Measurements from ENCODE around the gene TAF11L9. TPM values are rescaled to one million over a fixed set of nuclear protein-coding genes. Genes with fewer than 3 reads are reported as not detected.
"Not testable (repeated sequence)": the region's sequence is repeated elsewhere in the genome, so short reads cannot be mapped to it uniquely, and the experiment has no call there.

The TAF11L9 gene
- total RNA-seq, 4 donors from 2014 or later, result not detected

DNA sequence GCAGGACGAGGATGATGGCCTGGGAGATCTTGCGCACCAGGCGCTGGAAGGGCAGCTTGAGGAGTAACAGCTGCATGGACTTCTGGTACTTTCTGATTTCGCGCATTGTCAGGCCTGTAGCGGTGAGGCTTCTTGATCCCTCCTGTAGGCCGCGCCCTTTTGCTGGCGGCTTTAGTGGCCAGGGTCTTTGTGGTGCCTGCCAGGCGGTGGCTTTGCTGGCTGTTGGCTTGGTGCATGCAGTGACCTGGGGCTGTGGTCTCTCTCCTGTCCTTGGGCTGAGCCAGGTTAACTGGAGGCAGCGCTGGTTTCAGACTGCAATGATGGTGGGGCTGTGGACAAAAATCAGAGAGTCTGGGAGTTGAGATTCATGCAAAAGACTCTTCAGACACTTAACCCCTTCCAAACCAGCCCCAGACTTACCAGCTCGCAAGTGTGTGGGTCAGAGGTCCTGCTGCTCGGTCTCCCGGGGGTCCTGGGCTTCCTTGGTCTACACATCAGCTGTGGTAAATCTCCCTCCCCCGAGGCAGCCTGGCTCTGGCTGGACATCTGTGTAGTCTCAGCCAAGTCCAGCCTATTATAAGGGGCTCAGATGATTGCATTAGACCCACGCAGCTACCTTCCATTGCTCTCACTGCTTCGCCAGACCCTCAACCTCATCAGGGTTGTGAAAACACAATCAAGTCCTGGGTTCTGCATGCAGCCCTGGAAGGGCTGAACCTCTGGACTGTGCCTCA, 20.8 kb upstream of the TAF11L9 start:
- H3K27ac ChIP-seq, result no peak overlapping the region
- 91 to 97% methylated on average over 12 to 17 of the region's 17 CpGs for WGBS, 2 donors
- H3K4me1 ChIP-seq, result no peaks in the 10 kb centered on the region
- DNase-seq (ENCODE audit: low spot score in 2 of 2), result no peak
- H3K4me3 ChIP-seq, result no peak overlapping the region
- H3K36me3 ChIP-seq, result no peaks in the 10 kb centered on the region
- TF ChIP-seq EP300 (IDR thresholded peaks at IDR 0.05) (no peak), CTCF (IDR thresholded peaks at IDR 0.05) (no peak), POLR2A (IDR thresholded peaks at IDR 0.05) (no peak)
- H3K9me3 ChIP-seq, result no peaks in the 10 kb centered on the region
- no peaks in the 10 kb centered on the region for H3K27me3 ChIP-seq

DNA sequence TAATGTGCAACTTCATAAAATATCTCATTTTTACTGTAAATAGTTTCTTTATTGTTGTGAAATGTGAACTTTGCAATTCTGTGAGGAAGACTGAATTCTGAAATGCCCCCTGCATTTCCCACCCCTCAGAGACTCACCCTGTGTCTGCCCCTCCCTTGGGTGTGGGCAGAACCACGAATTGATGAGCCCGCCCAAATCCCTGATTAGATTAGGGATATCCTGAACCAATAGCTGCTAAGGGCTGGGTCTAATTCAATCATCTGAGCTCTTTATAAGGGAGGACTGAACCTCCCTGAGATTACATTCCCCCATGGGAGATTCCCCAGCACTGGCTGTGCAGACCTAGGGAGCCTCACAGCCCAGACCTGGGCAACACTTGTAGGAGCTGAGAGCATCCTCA, 15.9 kb upstream of the TAF11L9 start, which contains the start of gene TAF11L12:
TSS of gene TAF11L12 (plus strand) at position 301 of the 400 bp plus-strand sequence.
- not testable (repeated sequence) for H3K36me3 ChIP-seq; H3K4me3 ChIP-seq; H3K27me3 ChIP-seq; H3K9me3 ChIP-seq; H3K27ac ChIP-seq; H3K4me1 ChIP-seq; DNase-seq (ENCODE audit: low spot score in 2 of 2)
- WGBS, 2 donors, result 47 to 77% methylated on average over 2 of the region's 2 CpGs

DNA sequence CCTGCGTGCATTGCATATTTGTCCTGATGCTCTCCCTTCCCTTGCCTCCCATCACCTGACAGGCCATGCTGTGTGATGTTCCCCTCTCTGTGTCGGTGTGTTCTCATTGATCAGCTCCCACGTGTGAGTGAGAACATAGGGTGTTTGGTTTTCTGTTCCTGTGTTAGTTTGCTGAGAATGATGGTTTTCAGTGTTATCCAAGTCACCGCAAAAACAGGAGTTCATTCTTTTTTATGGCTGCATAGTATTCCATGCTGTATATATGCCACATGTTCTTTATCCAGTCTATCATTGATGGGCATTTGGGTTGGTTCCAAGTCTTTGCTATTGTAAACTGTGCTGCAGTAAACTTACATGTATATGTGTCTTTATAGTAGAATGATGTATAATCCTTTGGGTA, 13.3 kb upstream of the TAF11L9 start:
- H3K27me3 ChIP-seq; H3K27ac ChIP-seq; DNase-seq (ENCODE audit: low spot score in 2 of 2); H3K9me3 ChIP-seq; H3K36me3 ChIP-seq; H3K4me1 ChIP-seq; H3K4me3 ChIP-seq: not testable (repeated sequence)
- WGBS, 2 donors, result 85 to 97% methylated on average over 4 of the region's 4 CpGs

DNA sequence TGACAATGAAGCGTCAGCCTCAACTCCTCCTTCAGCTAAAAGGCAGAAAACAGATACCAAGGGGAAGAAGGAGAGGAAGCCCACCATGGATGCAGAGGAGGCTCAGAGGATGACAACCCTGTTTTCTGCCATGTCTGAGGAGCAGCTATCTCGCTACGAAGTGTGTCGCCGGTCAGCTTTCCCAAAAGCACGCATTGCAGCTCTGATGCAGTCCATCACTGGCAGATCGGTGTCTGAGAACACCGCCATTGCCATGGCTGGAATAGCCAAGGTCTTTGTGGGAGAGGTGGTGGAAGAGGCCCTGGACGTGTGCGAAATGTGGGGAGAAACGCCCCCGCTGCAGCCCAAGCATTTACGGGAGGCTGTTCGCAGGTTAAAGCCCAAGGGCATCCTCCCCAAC, 10.8 kb upstream of the TAF11L9 start:
- Histone ChIP-seq H3K9me3 (peaks cover 0 to 3% (median 0%) of the 10 kb centered on the region in 4 donors), H3K27me3 (no peaks in the 10 kb centered on the region), H3K27ac (no peak overlapping the region), H3K36me3 (no peaks in the 10 kb centered on the region), H3K4me1 (no peaks in the 10 kb centered on the region), H3K4me3 (no peak overlapping the region)
- WGBS, 2 donors, result 92 to 93% methylated on average over 14 of the region's 14 CpGs
- no peak for TF ChIP-seq CTCF (IDR thresholded peaks at IDR 0.05)
- no peak for TF ChIP-seq EP300 (IDR thresholded peaks at IDR 0.05)
- TF ChIP-seq POLR2A (IDR thresholded peaks at IDR 0.05), result no peak
- DNase-seq (ENCODE audit: low spot score in 2 of 2), result no peak

DNA sequence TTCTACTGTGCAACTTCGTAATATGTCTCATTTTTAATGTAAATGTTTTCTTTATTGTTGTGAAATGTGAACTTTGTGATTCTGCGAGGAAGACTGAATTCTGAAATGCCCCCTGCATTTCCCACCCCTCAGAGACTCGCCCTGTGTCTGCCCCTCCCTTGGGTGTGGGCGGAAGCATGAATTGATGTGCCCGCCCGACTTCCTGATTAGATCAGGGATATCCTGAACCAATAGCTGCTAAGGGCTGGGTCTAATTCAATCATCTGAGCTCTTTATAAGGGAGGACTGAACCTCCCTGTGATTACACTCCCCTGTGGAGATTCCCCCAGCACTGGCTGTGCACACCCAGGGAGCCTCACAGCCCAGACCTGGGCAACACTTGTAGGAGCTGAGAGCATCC, 9.7 kb upstream of the TAF11L9 start, which contains the start of gene TAF11L11:
TSS of gene TAF11L11 (plus strand) at position 304 of the 400 bp plus-strand sequence.
- H3K27ac ChIP-seq; H3K9me3 ChIP-seq; DNase-seq (ENCODE audit: low spot score in 2 of 2); H3K4me1 ChIP-seq; H3K36me3 ChIP-seq; H3K27me3 ChIP-seq; H3K4me3 ChIP-seq: not testable (repeated sequence)
- WGBS, 2 donors, result 57 to 60% methylated on average over 6 of the region's 6 CpGs

GRCh38 chr5:17597728-17598127, 3.5 kb upstream of the TAF11L9 start, which contains the start of gene TAF11L10:
TSS of gene TAF11L10 (minus strand) at chr5:17597828.
- WGBS, 2 donors, result no CpG with 5 or more reads among the region's 15 CpGs

DNA sequence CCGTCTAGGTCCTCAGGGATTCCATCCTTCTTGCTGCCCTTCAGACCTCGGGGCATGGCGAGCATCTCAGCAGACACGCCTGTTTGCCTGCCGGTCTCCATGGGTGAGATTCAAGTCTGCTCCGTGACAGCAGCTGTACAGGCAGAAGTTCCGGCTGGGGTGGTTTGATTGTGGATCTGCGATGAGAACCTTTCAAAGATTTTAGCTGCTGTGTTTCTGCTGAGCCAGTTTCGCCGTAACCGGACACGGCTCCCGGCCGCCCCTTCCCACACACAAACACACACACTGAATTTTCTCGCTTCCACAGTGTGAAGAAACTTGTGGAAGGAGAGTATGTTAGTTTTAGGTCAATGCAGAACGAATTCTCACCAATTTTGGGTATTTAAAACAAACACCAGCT, 3.3 kb downstream of the TAF11L9 start, which contains the start of gene TAF11L8:
TSS of gene TAF11L8 (minus strand) at position 101 of the 400 bp plus-strand sequence.
- H3K36me3 ChIP-seq; DNase-seq (ENCODE audit: low spot score in 2 of 2); H3K27ac ChIP-seq; H3K4me3 ChIP-seq; H3K27me3 ChIP-seq; H3K4me1 ChIP-seq; H3K9me3 ChIP-seq: not testable (repeated sequence)
- no CpG with 5 or more reads among the region's 16 CpGs for WGBS, 2 donors

More at GRCh38 chr5:17597728-17598127, 3.5 kb upstream of the TAF11L9 start, which contains the start of gene TAF11L10:
- H3K27me3 ChIP-seq; DNase-seq (ENCODE audit: low spot score in 2 of 2); H3K36me3 ChIP-seq; H3K4me3 ChIP-seq; H3K9me3 ChIP-seq; H3K27ac ChIP-seq; H3K4me1 ChIP-seq: not testable (repeated sequence)

- no CpG with 5 or more reads among the region's 16 CpGs for WGBS, 2 donors
- not testable (repeated sequence) for H3K4me1 ChIP-seq; H3K9me3 ChIP-seq; H3K36me3 ChIP-seq; DNase-seq (ENCODE audit: low spot score in 2 of 2); H3K27ac ChIP-seq; H3K27me3 ChIP-seq; H3K4me3 ChIP-seq
Observed at GRCh38 chr5:17585658-17586057, 8.5 kb downstream of the TAF11L9 start, which contains the start of gene TAF11L7. TSS of gene TAF11L7 (minus strand) at chr5:17585758.

Small RNA genes within 50 kb of the gene (small RNA-seq; reads per million reads assigned to genes)
- gene AC233724.3, result not detected
- not detected for gene AC233724.4
- gene AC233724.6, result not detected
- not detected for gene AC233724.7

Other genes starting within 250 kb of the TAF11L9 start
- not detected for gene TAF11L2, start 96.2 kb downstream of the TAF11L9 start, total RNA-seq
- not detected for gene TAF11L3, start 76.0 kb downstream of the TAF11L9 start, total RNA-seq
- gene TAF11L4, start 72.6 kb downstream of the TAF11L9 start, total RNA-seq, result not detected
- not detected for gene TAF11L5, start 69.2 kb downstream of the TAF11L9 start, total RNA-seq
- gene TAF11L6, start 65.7 kb downstream of the TAF11L9 start, total RNA-seq, result not detected
- gene TAF11L7, start 8.6 kb downstream of the TAF11L9 start, total RNA-seq, result not detected
- gene TAF11L8, start 3.4 kb downstream of the TAF11L9 start, total RNA-seq, result not detected
- not detected for gene TAF11L10, start 3.4 kb upstream of the TAF11L9 start, total RNA-seq
- not detected for gene TAF11L11, start 9.8 kb upstream of the TAF11L9 start, total RNA-seq
- not detected for gene TAF11L12, start 16.0 kb upstream of the TAF11L9 start, total RNA-seq
- not detected for gene TAF11L13, start 37.7 kb upstream of the TAF11L9 start, total RNA-seq
- gene TAF11L14, start 40.1 kb upstream of the TAF11L9 start, total RNA-seq, result not detected